Gastrocnemius medialis (tissue), 4 donors: ENCODE results near the gene COX5A. TPM values are rescaled to one million over a fixed set of nuclear protein-coding genes. Genes with fewer than 3 reads are reported as not detected.
"Not testable (repeated sequence)": the region's sequence is repeated elsewhere in the genome, so short reads cannot be mapped to it uniquely, and the experiment has no call there.

Experiments
- ATAC-seq, 2 donors: fragments of 150-250 bp; one replicate each; pipeline ENCODE4 v1.9.1; 2016
- DNase-seq, 2 donors: peaks; one replicate each; pipeline ENCODE4 v3.0.0-alpha.2; 2019
- H3K27ac ChIP-seq, 4 donors: fragments of 200-600 bp; sonication (generic); 1 replicate in 1 of 4; 2 replicates in 3 of 4; pipeline ENCODE4 v1.5.1; 2016 to 2018; ENCODE audit warnings: mild to moderate bottlenecking in 2 of 4, moderate library complexity in 1 of 4
- H3K27me3 ChIP-seq, 3 donors: fragments of 200-600 bp; sonication (generic) in 2 of 3; 1 replicate in 1 of 3; 2 replicates in 2 of 3; pipeline versions ENCODE4 v1.5.1 to v1.6.0; 2016 to 2019; ENCODE audit warnings: mild to moderate bottlenecking in 1 of 3, moderate library complexity in 1 of 3
- H3K36me3 ChIP-seq, 2 donors: fragments of 200-600 bp; sonication (generic) in 1 of 2; one replicate each; pipeline ENCODE4 v1.5.1; 2017 to 2018
- H3K4me1 ChIP-seq, 2 donors: fragments of 200-600 bp; sonication (generic) in 1 of 2; one replicate each; pipeline ENCODE4 v1.5.1; 2016 to 2017; ENCODE audit warnings: mild to moderate bottlenecking in 2 of 2
- H3K4me3 ChIP-seq, 4 donors: fragments of 200-600 bp; sonication (generic) in 3 of 4; 1 replicate in 1 of 4; 2 replicates in 3 of 4; pipeline ENCODE4 v1.5.1; 2016 to 2019; ENCODE audit warnings: mild to moderate bottlenecking in 2 of 4
- H3K9me3 ChIP-seq, 3 donors: fragments of 200-600 bp; sonication (generic) in 2 of 3; 1 replicate in 1 of 3; 2 replicates in 2 of 3; pipeline ENCODE4 v1.5.1; 2016 to 2019
- CTCF ChIP-seq, 5 experiments: fragments of 450-650 bp in 3 of 5; fragments of 200-600 bp in 2 of 5; sonication (generic) in 2 of 5; IDR thresholded peaks in 4 of 5; conservative IDR thresholded peaks in 1 of 5; 1 replicate in 4 of 5; 2 replicates in 1 of 5; pipeline ENCODE4 v1.5.1; 2016 to 2019; ENCODE audit warnings: antibody characterized with exemption in 5 of 5, mild to moderate bottlenecking in 3 of 5, moderate library complexity in 3 of 5
- POLR2A ChIP-seq, 2 donors: fragments of 450-650 bp; IDR thresholded peaks; one replicate each; pipeline ENCODE4 v1.6.1; 2017; ENCODE audit warnings: antibody characterized with exemption in 2 of 2, mild to moderate bottlenecking in 2 of 2, moderate library complexity in 2 of 2
- in situ Hi-C, 4 donors: fragments of 200-750 bp; cut with MboI; loops; one replicate each; pipeline versions ENCODE4 v1.15.0 to v1.8.0; 2017; ENCODE audit warnings: low sequenced_read_pairs in 4 of 4
- intact Hi-C: fragments of 100-400 bp; cut with DNase I; formaldehyde crosslinking; loops from one replicate; pipeline ENCODE4 v1.15.1; 2023; ENCODE audit warnings: low total_unique reads
- total RNA-seq, 4 donors: library from RNA; depleted of rRNA; stranded (reverse); fragments of >200 nt; gene quantifications; one replicate each; pipeline versions ENCODE4 v1.1.0 to v1.2.3, GENCODE V29; 2016

COX5A gene
- total RNA-seq, 4 donors from 2014 or later: 425 to 558 (median 512) TPM

GRCh38 chr15:74901612-74902063 is 36.2 kb downstream of the COX5A start:
- H3K4me1 ChIP-seq: peaks cover 13 to 23% of the 10 kb centered on the region in 2 donors
- intact Hi-C loops (loop anchor here (1.0 kb wide), 1 partner anchor 84 kb away; no protein-coding TSS in a partner anchor), in situ Hi-C loops (no loop called here)
- H3K9me3 ChIP-seq: no peaks in the 10 kb centered on the region
- peak; percentile 16 to 45 for DNase-seq
- peak overlapping the region in 3 of 4 donors; percentile 41 to 48 (median 42) for H3K27ac ChIP-seq
- peak; percentile 49 to 53 for ATAC-seq
- H3K36me3 ChIP-seq: peaks cover 0 to 72% of the 10 kb centered on the region in 2 donors
- H3K4me3 ChIP-seq: no peak overlapping the region
- TF ChIP-seq CTCF (IDR thresholded peaks at IDR 0.05 in 4 of 5, conservative IDR thresholded peaks at IDR 0.05 in 1 of 5) (peak; percentile 83 to 92 (median 85)), POLR2A (IDR thresholded peaks at IDR 0.05) (no peak)
- H3K27me3 ChIP-seq: no peaks in the 10 kb centered on the region

- no peaks in the 10 kb centered on the region for H3K27me3 ChIP-seq
- peaks cover 0 to 68% of the 10 kb centered on the region in 2 donors for H3K36me3 ChIP-seq
- ATAC-seq (no peak), DNase-seq (no peak)
- no peak overlapping the region for H3K4me3 ChIP-seq
- TF ChIP-seq POLR2A (IDR thresholded peaks at IDR 0.05): no peak
- TF ChIP-seq CTCF (IDR thresholded peaks at IDR 0.05 in 4 of 5, conservative IDR thresholded peaks at IDR 0.05 in 1 of 5): no peak
- in situ Hi-C loops: no loop called here
- no peaks in the 10 kb centered on the region for H3K9me3 ChIP-seq
- H3K27ac ChIP-seq: no peak overlapping the region
- peaks cover 4 to 12% of the 10 kb centered on the region in 2 donors for H3K4me1 ChIP-seq
- intact Hi-C loops: no loop called here
Observed at GRCh38 chr15:74897300-74897701, 40.6 kb downstream of the COX5A start.

GRCh38 chr15:74896316-74896715 is 41.6 kb downstream of the COX5A start:
- no peaks in the 10 kb centered on the region for H3K9me3 ChIP-seq
- no peak overlapping the region for H3K4me3 ChIP-seq
- no peak overlapping the region for H3K27ac ChIP-seq
- in situ Hi-C loops (no loop called here), intact Hi-C loops (no loop called here)
- H3K36me3 ChIP-seq: peaks cover 0 to 60% of the 10 kb centered on the region in 2 donors
- H3K4me1 ChIP-seq: peaks cover 8 to 14% of the 10 kb centered on the region in 2 donors
- DNase-seq (no peak), ATAC-seq (no peak)
- no peaks in the 10 kb centered on the region for H3K27me3 ChIP-seq
- TF ChIP-seq CTCF (IDR thresholded peaks at IDR 0.05 in 4 of 5, conservative IDR thresholded peaks at IDR 0.05 in 1 of 5) (no peak), POLR2A (IDR thresholded peaks at IDR 0.05) (no peak)

- in situ Hi-C loops (no loop called here), intact Hi-C loops (no loop called here)
- no peak for DNase-seq
- Histone ChIP-seq H3K9me3 (no peaks in the 10 kb centered on the region), H3K4me1 (peaks cover 7 to 14% of the 10 kb centered on the region in 2 donors), H3K27me3 (no peaks in the 10 kb centered on the region), H3K27ac (no peak overlapping the region), H3K4me3 (no peak overlapping the region), H3K36me3 (peaks cover 0 to 55% of the 10 kb centered on the region in 2 donors)
- ATAC-seq: no peak
- TF ChIP-seq CTCF (IDR thresholded peaks at IDR 0.05 in 4 of 5, conservative IDR thresholded peaks at IDR 0.05 in 1 of 5) (no peak), POLR2A (IDR thresholded peaks at IDR 0.05) (no peak)
Observed at GRCh38 chr15:74895830-74896229, 42.0 kb downstream of the COX5A start.

GRCh38 chr15:74894383-74894782 is 43.5 kb downstream of the COX5A start:
- H3K27ac ChIP-seq, H3K27me3 ChIP-seq, intact Hi-C loops, ATAC-seq, DNase-seq, H3K4me3 ChIP-seq, H3K9me3 ChIP-seq, in situ Hi-C loops: not testable (repeated sequence)
- peaks cover 18 to 21% of the 10 kb centered on the region in 2 donors for H3K4me1 ChIP-seq
- peaks cover 0 to 40% of the 10 kb centered on the region in 2 donors for H3K36me3 ChIP-seq
